RWPE2 (cell line): ENCODE data around the gene GRK3.
"Not testable (repeated sequence)": the region's sequence is repeated elsewhere in the genome, so short reads cannot be mapped to it uniquely, and the experiment has no call there.

Experiments used
- ATAC-seq: fragments of 200-7000 bp; cut with Tn5 transposase; 3 replicates; pipeline ENCODE4 v1.9.1; 2021; ENCODE audit warnings: low read depth
- DNase-seq: peaks from one replicate; pipeline ENCODE4 v3.0.0-alpha.2; 2020; ENCODE audit warnings: low spot score
- H3K27ac ChIP-seq: fragments of 450-650 bp; 2 replicates; pipeline ENCODE4 v1.5.1; 2017; ENCODE audit warnings: mild to moderate bottlenecking; ENCODE audit not compliant: poor library complexity, severe bottlenecking
- H3K27me3 ChIP-seq: fragments of 250-450 bp; sonication (Bioruptor Pico); 2 replicates; pipeline ENCODE4 v1.5.1; 2021; ENCODE audit warnings: mild to moderate bottlenecking, moderate library complexity; ENCODE audit not compliant: insufficient read depth, poor library complexity, severe bottlenecking
- H3K36me3 ChIP-seq: fragments of 250-450 bp; sonication (Bioruptor Pico); 2 replicates; pipeline ENCODE4 v1.5.1; 2020; ENCODE audit warnings: low read depth, mild to moderate bottlenecking, moderate library complexity
- H3K4me1 ChIP-seq: fragments of 250-450 bp; sonication (Bioruptor Pico); 2 replicates; pipeline ENCODE4 v1.5.1; 2021; ENCODE audit warnings: mild to moderate bottlenecking, moderate library complexity; ENCODE audit not compliant: insufficient read depth, poor library complexity, severe bottlenecking
- H3K4me3 ChIP-seq: fragments of 250-450 bp; sonication (Bioruptor Pico); 2 replicates; pipeline ENCODE4 v1.5.1; 2021; ENCODE audit warnings: mild to moderate bottlenecking, moderate library complexity; ENCODE audit not compliant: severe bottlenecking
- H3K9me3 ChIP-seq: fragments of 250-450 bp; sonication (Bioruptor Pico); 2 replicates; pipeline ENCODE4 v1.5.1; 2021; ENCODE audit warnings: mild to moderate bottlenecking, moderate library complexity; ENCODE audit not compliant: severe bottlenecking
- CTCF ChIP-seq: fragments of 450-650 bp; IDR thresholded peaks from one replicate; pipeline ENCODE4 v1.5.1; 2017; ENCODE audit warnings: mild to moderate bottlenecking, moderate library complexity; ENCODE audit not compliant: poor library complexity, severe bottlenecking

GRK3 gene

GRCh38 chr22:25567251-25567675 lies 2.8 kb downstream of the GRK3 start:
- H3K4me3 ChIP-seq = no peak overlapping the region
- TF ChIP-seq CTCF = peak; percentile 37

GRCh38 chr22:25568066-25568465 lies 3.6 kb downstream of the GRK3 start:
- not testable (repeated sequence) for H3K9me3 ChIP-seq, H3K36me3 ChIP-seq, H3K27ac ChIP-seq, H3K4me3 ChIP-seq, ATAC-seq, H3K27me3 ChIP-seq, DNase-seq
- H3K4me1 ChIP-seq = peaks cover 11% of the 10 kb centered on the region

More at GRCh38 chr22:25567251-25567675, 2.8 kb downstream of the GRK3 start:
- peaks cover 11% of the 10 kb centered on the region for H3K4me1 ChIP-seq
- H3K27ac ChIP-seq = no peak overlapping the region
- no peaks in the 10 kb centered on the region for H3K36me3 ChIP-seq
- no peak for DNase-seq
- no peaks in the 10 kb centered on the region for H3K27me3 ChIP-seq
- H3K9me3 ChIP-seq = no peaks in the 10 kb centered on the region
- ATAC-seq = no peak

GRCh38 chr22:25569361-25569760 lies 4.9 kb downstream of the GRK3 start:
- Histone ChIP-seq H3K27ac (no peak overlapping the region), H3K9me3 (no peaks in the 10 kb centered on the region), H3K27me3 (no peaks in the 10 kb centered on the region), H3K36me3 (no peaks in the 10 kb centered on the region), H3K4me1 (peaks cover 11% of the 10 kb centered on the region), H3K4me3 (no peak overlapping the region)
- no peak for TF ChIP-seq CTCF
- DNase-seq (no peak), ATAC-seq (no peak)

GRCh38 chr22:25569983-25570382 lies 5.5 kb downstream of the GRK3 start:
- DNase-seq (no peak), ATAC-seq (no peak)
- Histone ChIP-seq H3K27me3 (no peaks in the 10 kb centered on the region), H3K36me3 (no peaks in the 10 kb centered on the region), H3K4me3 (no peak overlapping the region), H3K4me1 (peaks cover 11% of the 10 kb centered on the region), H3K9me3 (no peaks in the 10 kb centered on the region), H3K27ac (no peak overlapping the region)
- no peak for TF ChIP-seq CTCF

- no peak for ATAC-seq
- no peak for TF ChIP-seq CTCF
- H3K9me3 ChIP-seq = no peaks in the 10 kb centered on the region
- no peaks in the 10 kb centered on the region for H3K36me3 ChIP-seq
- peaks cover 11% of the 10 kb centered on the region for H3K4me1 ChIP-seq
- no peaks in the 10 kb centered on the region for H3K27me3 ChIP-seq
- no peak overlapping the region for H3K4me3 ChIP-seq
- no peak overlapping the region for H3K27ac ChIP-seq
- DNase-seq = no peak
Measured at GRCh38 chr22:25570486-25570885, 6.0 kb downstream of the GRK3 start.

GRCh38 chr22:25571969-25572707 lies 7.7 kb downstream of the GRK3 start:
- not testable (repeated sequence) for H3K9me3 ChIP-seq, H3K36me3 ChIP-seq, H3K4me3 ChIP-seq, H3K4me1 ChIP-seq, ATAC-seq, DNase-seq, H3K27ac ChIP-seq, H3K27me3 ChIP-seq
